GM12878 (cell line): ENCODE data around the gene SH3GL3. TPM values are rescaled to one million over a fixed set of nuclear protein-coding genes. Genes with fewer than 3 reads are reported as not detected.

Experiments used
- ATAC-seq: fragments of 200-7000 bp; cut with Tn5 transposase; 3 replicates; pipeline ENCODE4 v1.9.1; 2020; ENCODE audit warnings: mild to moderate bottlenecking, moderate library complexity
- BruUV-seq: library from RNA; stranded (reverse); fragments of 400-500 nt; replicated peaks from 2 replicates; lab custom pipeline; 2021; lab: Mats Ljungman, UMichigan
- CTCF ChIA-PET: fragments of 300-600 bp; sonication (Branson Sonifier 250); formaldehyde crosslinking; extraction: SDS; loops from one replicate; lab custom pipeline; 2021; ENCODE audit warnings: inconsistent platforms; lab: Yijun Ruan, JAX
- POLR2A ChIA-PET: fragments of 350-600 bp; formaldehyde crosslinking; extraction: SDS; loops from one replicate; lab custom pipeline; 2021; ENCODE audit warnings: inconsistent platforms; lab: Charles Lee
- RAD21 ChIA-PET: fragments of 300-600 bp; sonication (Branson Sonifier 250); formaldehyde crosslinking; loops from one replicate; lab custom pipeline; 2023; ENCODE audit warnings: antibody characterized with exemption; ENCODE audit not compliant: unreplicated experiment; lab: Charles Lee
- SMC1A ChIA-PET: fragments of 300-600 bp; sonication (Branson Sonifier 250); formaldehyde crosslinking; loops from one replicate; lab custom pipeline; 2023; ENCODE audit not compliant: unreplicated experiment, uncharacterized antibody; lab: Charles Lee
- DNase-seq: peaks from one replicate; pipeline ENCODE4 v3.0.0-alpha.2; 2011; ENCODE audit warnings: low read depth, low spot score
- FAIRE-seq: peaks from 3 replicates; lab custom pipeline; 2011; peaks lifted over from hg19 to GRCh38; lab: Jason Lieb, UNC
- H2AFZ ChIP-seq: 2 replicates; pipeline ENCODE4 v1.6.0; 2011; ENCODE audit warnings: low read depth, low read length, control low read depth; ENCODE audit not compliant: control insufficient read depth
- H3K27ac ChIP-seq: 2 replicates; pipeline ENCODE4 v1.5.1; 2011; ENCODE audit warnings: control low read depth; ENCODE audit not compliant: control insufficient read depth, insufficient read depth
- H3K27me3 ChIP-seq, 2 experiments: replicated peaks in 1 of 2; 2 replicates each; pipeline versions ENCODE4 v1.6.0 to v1.6.1; 2011; ENCODE audit warnings: low read length in 1 of 2; ENCODE audit not compliant: control insufficient read depth in 2 of 2, insufficient read depth in 2 of 2
- H3K36me3 ChIP-seq, 2 experiments: 2 replicates each; pipeline ENCODE4 v1.5.1; 2011; ENCODE audit warnings: low read length in 1 of 2; ENCODE audit not compliant: control insufficient read depth in 2 of 2, insufficient read depth in 2 of 2
- H3K4me1 ChIP-seq: 2 replicates; pipeline ENCODE4 v1.6.1; 2011; ENCODE audit warnings: mild to moderate bottlenecking, low read length, moderate library complexity, mixed read lengths; ENCODE audit not compliant: control insufficient read depth, insufficient read depth
- H3K4me2 ChIP-seq: 2 replicates; pipeline ENCODE4 v1.6.0; 2011; ENCODE audit warnings: control low read depth; ENCODE audit not compliant: control insufficient read depth, insufficient read depth
- H3K4me3 ChIP-seq: fragments of 200-600 bp; sonication (generic); 2 replicates; pipeline ENCODE4 v1.5.1; 2016
- H3K79me2 ChIP-seq: 2 replicates; pipeline ENCODE4 v1.6.0; 2011; ENCODE audit warnings: low read length; ENCODE audit not compliant: control insufficient read depth, insufficient read depth
- H3K9ac ChIP-seq: 2 replicates; pipeline ENCODE4 v1.8.0; 2011; ENCODE audit warnings: low read length, control low read depth, mixed read lengths; ENCODE audit not compliant: control insufficient read depth, insufficient read depth
- H3K9me3 ChIP-seq: replicated peaks from 3 replicates; pipeline ENCODE4 v1.5.1; 2011; ENCODE audit warnings: mild to moderate bottlenecking, low read length; ENCODE audit not compliant: control insufficient read depth, insufficient read depth
- H4K20me1 ChIP-seq: 2 replicates; pipeline ENCODE4 v1.6.0; 2011; ENCODE audit not compliant: control insufficient read depth, insufficient read depth
- ATF3 ChIP-seq: IDR thresholded peaks from 2 replicates; pipeline ENCODE4 v1.6.1; 2011; ENCODE audit warnings: low read depth, mild to moderate bottlenecking, low read length, moderate library complexity, borderline replicate concordance; ENCODE audit errors: extremely low read depth
- CREM ChIP-seq: IDR thresholded peaks from 2 replicates; pipeline ENCODE4 v1.6.1; 2014; ENCODE audit warnings: antibody characterized with exemption, low read depth
- EGR1 ChIP-seq, 2 experiments: IDR thresholded peaks; 1 replicate in 1 of 2; 2 replicates in 1 of 2; pipeline ENCODE4 v1.6.1; 2011 to 2012; ENCODE audit warnings: low read depth in 2 of 2, low read length in 2 of 2, borderline replicate concordance in 1 of 2, mild to moderate bottlenecking in 1 of 2, moderate library complexity in 1 of 2
- JUNB ChIP-seq: IDR thresholded peaks from 2 replicates; pipeline ENCODE4 v1.6.1; 2016; ENCODE audit warnings: antibody characterized with exemption, mild to moderate bottlenecking
- LARP7 ChIP-seq: fragments of 450-650 bp; IDR thresholded peaks from 2 replicates; pipeline ENCODE4 v1.6.1; 2017; ENCODE audit warnings: mild to moderate bottlenecking
- MTA3 ChIP-seq: IDR thresholded peaks from 2 replicates; pipeline ENCODE4 v1.6.1; 2012; ENCODE audit warnings: low read length, inconsistent platforms, borderline replicate concordance
- MYC ChIP-seq: IDR thresholded peaks from 2 replicates; pipeline ENCODE4 v1.6.1; 2011; ENCODE audit warnings: mild to moderate bottlenecking, low read length, moderate library complexity, inconsistent platforms; ENCODE audit not compliant: insufficient read depth, insufficient replicate concordance, insufficient read length, severe bottlenecking
- NFXL1 ChIP-seq: fragments of 450-650 bp; IDR thresholded peaks from 2 replicates; pipeline ENCODE4 v1.6.1; 2017; ENCODE audit warnings: antibody characterized with exemption, mild to moderate bottlenecking, borderline replicate concordance
- PRDM15 ChIP-seq: fragments of 450-650 bp; formaldehyde crosslinking; IDR thresholded peaks from 2 replicates; pipeline ENCODE4 v1.4.0; 2020; ENCODE audit warnings: mild to moderate bottlenecking, moderate library complexity
- RAD21 ChIP-seq: IDR thresholded peaks from 2 replicates; pipeline ENCODE4 v1.6.1; 2011; ENCODE audit warnings: mild to moderate bottlenecking, low read depth, low read length, moderate library complexity; ENCODE audit not compliant: insufficient read depth
- STAT3 ChIP-seq: IDR thresholded peaks from 2 replicates; pipeline ENCODE4 v1.6.1; 2011; ENCODE audit warnings: low read depth, low read length, improper control_type of control experiment
- ZBTB40 ChIP-seq: fragments of 450-650 bp; IDR thresholded peaks from 2 replicates; pipeline ENCODE4 v1.6.1; 2016; ENCODE audit warnings: mild to moderate bottlenecking, moderate library complexity, borderline replicate concordance
- ZNF217 ChIP-seq: fragments of 450-650 bp; IDR thresholded peaks from 2 replicates; pipeline ENCODE4 v1.6.1; 2017; ENCODE audit warnings: antibody characterized with exemption, mild to moderate bottlenecking
- WGBS: methylation state at CpG from one replicate; pipeline ENCODE4 v1.1.6; 2016; ENCODE audit warnings: low lambda C conversion rate; ENCODE audit not compliant: insufficient replicate concordance, insufficient coverage; ENCODE audit errors: missing lambda C conversion rate; 5-methylcytosine and 5-hydroxymethylcytosine counted together
- in situ Hi-C: fragments of 300-500 bp; cut with MboI; formaldehyde crosslinking; loops from 9 replicates; pipeline ENCODE4 v1.14.3; 2018; ENCODE audit warnings: mixed read lengths
- intact Hi-C: fragments of 100-400 bp; cut with micrococcal nuclease; formaldehyde crosslinking; loops from one replicate; pipeline ENCODE4 v1.14.2; 2022; ENCODE audit not compliant: unreplicated experiment
- polyA plus RNA-seq, 11 experiments: library from polyadenylated mRNA; depleted of rRNA in 4 of 11; unstranded in 6 of 11; stranded (reverse) in 5 of 11; fragments of >200 nt; fragmentation: Nextera tagmentation in 4 of 11; fragmentation: Illumina TruSeq in 1 of 11; extraction: Ambion mirVana in 4 of 11; extraction: Trizol in 1 of 11; gene quantifications; 1 replicate in 1 of 11; 2 replicates in 10 of 11; pipeline versions ENCODE4 v1.2.1 to v1.2.3, GENCODE V29; 2011 to 2016; ENCODE audit warnings: inconsistent platforms in 2 of 11, missing spikeins in 2 of 11, low read depth in 1 of 11
- total RNA-seq, 4 experiments: library from RNA; depleted of rRNA in 3 of 4; stranded (reverse); fragments of >200 nt in 3 of 4; fragmentation: Illumina TruSeq in 1 of 4; extraction: Trizol in 1 of 4; gene quantifications; 2 replicates each; pipeline versions ENCODE4 v1.2.1 to v1.2.3, GENCODE V29; 2013 to 2021

Gene SH3GL3
- total and polyA plus RNA-seq, 10 of the 15 experiments (the other 5 are each of a cell fraction or from before 2014, with no cell fraction given): not detected

GRCh38 chr15:83474578-83474977, 27.4 kb downstream of the SH3GL3 start:
- WGBS: 50% methylated on average over 4 of the region's 4 CpGs
- ChIA-PET POLR2A (no interaction called here), RAD21 (no interaction called here), CTCF (interaction anchor here (0.8 kb wide), 1 partner anchor 9 kb away, joined by 3 read pairs; no protein-coding TSS in a partner anchor), SMC1A (no interaction called here)
- no TSS peak for BruUV-seq
- DNase-seq (no peak), FAIRE-seq (no peak), ATAC-seq (no peak)
- Histone ChIP-seq H3K79me2 (no peaks in the 10 kb centered on the region), H3K27me3 (no peaks in the 10 kb centered on the region), H4K20me1 (no peaks in the 10 kb centered on the region), H3K9ac (no peak overlapping the region), H3K9me3 (no peaks in the 10 kb centered on the region), H3K27ac (no peak overlapping the region), H3K4me1 (no peaks in the 10 kb centered on the region), H2AFZ (no peak overlapping the region), H3K4me3 (no peak overlapping the region), H3K4me2 (no peak overlapping the region), H3K36me3 (no peaks in the 10 kb centered on the region)
- intact Hi-C loops: no loop called here
- in situ Hi-C loops: no loop called here
- no peak for TF ChIP-seq MYC
- no peak for TF ChIP-seq RAD21
- TF ChIP-seq NFXL1: no peak
- no peak for TF ChIP-seq ZNF217
- TF ChIP-seq PRDM15 (CRISPR knock-in tag): no peak
- no peak for TF ChIP-seq MTA3
- TF ChIP-seq ATF3: no peak
- TF ChIP-seq ZBTB40: no peak
- TF ChIP-seq CREM: no peak
- no peak for TF ChIP-seq STAT3
- TF ChIP-seq EGR1 (IDR thresholded peaks at IDR 0.05; ENCODE audit: borderline replicate concordance in 1 of 2, low read depth in 2 of 2, low read length in 2 of 2): no peak
- no peak for TF ChIP-seq LARP7
- no peak for TF ChIP-seq JUNB
